ENCODE results near the gene CDKL1.

Gene CDKL1

GRCh38 chr14:50387548-50387947 is 9.1 kb downstream of the CDKL1 start:
- Histone ChIP-seq H3K4me1 (ENCODE audit: control insufficient read depth, insufficient read depth, low read length, unreplicated experiment) (no peaks in the 10 kb centered on the region), H3K36me3 (ENCODE audit: insufficient read depth, low read length) (no peaks in the 10 kb centered on the region)

GRCh38 chr14:50383618-50384225 is 13.0 kb downstream of the CDKL1 start:
- Histone ChIP-seq H3K4me1 (ENCODE audit: control insufficient read depth, insufficient read depth, low read length, unreplicated experiment) (no peaks in the 10 kb centered on the region), H3K27me3 (ENCODE audit: insufficient read depth, low read length) (no peaks in the 10 kb centered on the region), H3K27ac (ENCODE audit: low read depth, low read length) (no peak overlapping the region)

More at GRCh38 chr14:50387548-50387947, 9.1 kb downstream of the CDKL1 start:
- no peak overlapping the region for H3K4me3 ChIP-seq (ENCODE audit: low read depth, low read length)
- no peaks in the 10 kb centered on the region for H3K79me2 ChIP-seq (ENCODE audit: control insufficient read depth, insufficient read depth, low read length, unreplicated experiment)
- no peak overlapping the region for H2AFZ ChIP-seq (ENCODE audit: low read length, unreplicated experiment)
- no peak overlapping the region for H3K27ac ChIP-seq (ENCODE audit: low read depth, low read length)
- H3K27me3 ChIP-seq (ENCODE audit: insufficient read depth, low read length) = no peaks in the 10 kb centered on the region

GRCh38 chr14:50381823-50382287 is 14.8 kb downstream of the CDKL1 start:
- no peaks in the 10 kb centered on the region for H3K27me3 ChIP-seq (ENCODE audit: insufficient read depth, low read length)
- no peaks in the 10 kb centered on the region for H3K4me1 ChIP-seq (ENCODE audit: control insufficient read depth, insufficient read depth, low read length, unreplicated experiment)
- no peaks in the 10 kb centered on the region for H3K79me2 ChIP-seq (ENCODE audit: control insufficient read depth, insufficient read depth, low read length, unreplicated experiment)
- no peaks in the 10 kb centered on the region for H3K36me3 ChIP-seq (ENCODE audit: insufficient read depth, low read length)
- no peak overlapping the region for H3K4me3 ChIP-seq (ENCODE audit: low read depth, low read length)
- H3K27ac ChIP-seq (ENCODE audit: low read depth, low read length) = no peak overlapping the region
- H2AFZ ChIP-seq (ENCODE audit: low read length, unreplicated experiment) = no peak overlapping the region

More at GRCh38 chr14:50383618-50384225, 13.0 kb downstream of the CDKL1 start:
- H3K4me3 ChIP-seq (ENCODE audit: low read depth, low read length) = no peak overlapping the region
- no peak overlapping the region for H2AFZ ChIP-seq (ENCODE audit: low read length, unreplicated experiment)
- no peaks in the 10 kb centered on the region for H3K36me3 ChIP-seq (ENCODE audit: insufficient read depth, low read length)
- no peaks in the 10 kb centered on the region for H3K79me2 ChIP-seq (ENCODE audit: control insufficient read depth, insufficient read depth, low read length, unreplicated experiment)

DNA sequence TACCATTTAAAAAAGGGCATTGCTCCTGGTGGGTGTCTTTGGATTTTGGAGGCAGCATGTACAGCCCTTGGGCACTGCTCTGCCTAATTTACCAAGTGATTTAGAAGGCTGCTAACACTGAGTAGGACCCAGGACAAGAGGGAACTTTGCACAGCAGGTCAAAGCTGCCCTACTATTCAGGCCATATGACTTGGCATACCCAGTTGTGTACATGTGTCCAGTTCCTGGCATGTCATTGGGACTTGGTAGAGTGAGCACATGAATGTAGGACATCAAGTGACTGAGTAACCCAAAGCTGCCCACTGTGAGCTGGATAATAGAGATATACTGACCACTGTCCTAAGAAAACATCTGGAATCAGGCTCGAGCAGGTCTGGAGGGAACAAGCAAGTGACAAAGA is 15.7 kb downstream of the CDKL1 start:
- Histone ChIP-seq H2AFZ (ENCODE audit: low read length, unreplicated experiment) (no peak overlapping the region), H3K4me3 (ENCODE audit: low read depth, low read length) (no peak overlapping the region), H3K27ac (ENCODE audit: low read depth, low read length) (no peak overlapping the region), H3K27me3 (ENCODE audit: insufficient read depth, low read length) (no peaks in the 10 kb centered on the region), H3K79me2 (ENCODE audit: control insufficient read depth, insufficient read depth, low read length, unreplicated experiment) (no peaks in the 10 kb centered on the region), H3K36me3 (ENCODE audit: insufficient read depth, low read length) (no peaks in the 10 kb centered on the region), H3K4me1 (ENCODE audit: control insufficient read depth, insufficient read depth, low read length, unreplicated experiment) (no peaks in the 10 kb centered on the region)

- no peaks in the 10 kb centered on the region for H3K36me3 ChIP-seq (ENCODE audit: insufficient read depth, low read length)
- no peaks in the 10 kb centered on the region for H3K79me2 ChIP-seq (ENCODE audit: control insufficient read depth, insufficient read depth, low read length, unreplicated experiment)
- H2AFZ ChIP-seq (ENCODE audit: low read length, unreplicated experiment) = no peak overlapping the region
- H3K27ac ChIP-seq (ENCODE audit: low read depth, low read length) = no peak overlapping the region
- H3K4me3 ChIP-seq (ENCODE audit: low read depth, low read length) = no peak overlapping the region
- no peaks in the 10 kb centered on the region for H3K27me3 ChIP-seq (ENCODE audit: insufficient read depth, low read length)
- no peaks in the 10 kb centered on the region for H3K4me1 ChIP-seq (ENCODE audit: control insufficient read depth, insufficient read depth, low read length, unreplicated experiment)
Observed at GRCh38 chr14:50380455-50380854, 16.2 kb downstream of the CDKL1 start.

- Histone ChIP-seq H3K27me3 (ENCODE audit: insufficient read depth, low read length) (no peaks in the 10 kb centered on the region), H3K79me2 (ENCODE audit: control insufficient read depth, insufficient read depth, low read length, unreplicated experiment) (no peaks in the 10 kb centered on the region), H3K4me3 (ENCODE audit: low read depth, low read length) (no peak overlapping the region), H3K27ac (ENCODE audit: low read depth, low read length) (no peak overlapping the region), H3K4me1 (ENCODE audit: control insufficient read depth, insufficient read depth, low read length, unreplicated experiment) (no peaks in the 10 kb centered on the region), H2AFZ (ENCODE audit: low read length, unreplicated experiment) (no peak overlapping the region), H3K36me3 (ENCODE audit: insufficient read depth, low read length) (no peaks in the 10 kb centered on the region)
Observed at GRCh38 chr14:50379563-50379962, 17.1 kb downstream of the CDKL1 start.

- Histone ChIP-seq H3K27ac (ENCODE audit: low read depth, low read length) (no peak overlapping the region), H3K27me3 (ENCODE audit: insufficient read depth, low read length) (no peaks in the 10 kb centered on the region), H3K79me2 (ENCODE audit: control insufficient read depth, insufficient read depth, low read length, unreplicated experiment) (no peaks in the 10 kb centered on the region), H2AFZ (ENCODE audit: low read length, unreplicated experiment) (no peak overlapping the region), H3K4me1 (ENCODE audit: control insufficient read depth, insufficient read depth, low read length, unreplicated experiment) (no peaks in the 10 kb centered on the region), H3K4me3 (ENCODE audit: low read depth, low read length) (no peak overlapping the region), H3K36me3 (ENCODE audit: insufficient read depth, low read length) (no peaks in the 10 kb centered on the region)
Observed at GRCh38 chr14:50377550-50378085, 19.1 kb downstream of the CDKL1 start.

DNA sequence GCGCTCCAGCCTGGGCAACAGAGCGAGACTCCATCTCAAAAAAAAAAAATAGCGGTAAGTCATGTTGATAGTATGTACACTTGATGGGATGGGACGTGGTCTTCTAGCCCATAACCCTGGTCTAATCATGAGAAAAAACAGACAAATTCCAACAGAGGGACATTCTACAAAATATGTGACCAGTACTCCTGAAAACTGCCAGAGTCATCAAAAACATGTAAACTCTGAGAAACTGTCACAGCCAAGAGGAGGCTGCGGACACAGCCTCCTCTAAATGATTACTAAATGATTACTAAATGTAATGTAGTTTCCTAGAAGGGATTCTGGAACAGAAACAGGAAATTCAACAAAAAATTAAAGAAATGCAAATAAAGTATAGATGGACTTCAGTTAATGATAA is 20.9 kb downstream of the CDKL1 start:
- Histone ChIP-seq H2AFZ (ENCODE audit: low read length, unreplicated experiment) (no peak overlapping the region), H3K36me3 (ENCODE audit: insufficient read depth, low read length) (no peaks in the 10 kb centered on the region), H3K27me3 (ENCODE audit: insufficient read depth, low read length) (no peaks in the 10 kb centered on the region), H3K27ac (ENCODE audit: low read depth, low read length) (no peak overlapping the region), H3K4me1 (ENCODE audit: control insufficient read depth, insufficient read depth, low read length, unreplicated experiment) (no peaks in the 10 kb centered on the region), H3K79me2 (ENCODE audit: control insufficient read depth, insufficient read depth, low read length, unreplicated experiment) (no peaks in the 10 kb centered on the region), H3K4me3 (ENCODE audit: low read depth, low read length) (no peak overlapping the region)

- no peak overlapping the region for H2AFZ ChIP-seq (ENCODE audit: low read length, unreplicated experiment)
- H3K36me3 ChIP-seq (ENCODE audit: insufficient read depth, low read length) = no peaks in the 10 kb centered on the region
- no peaks in the 10 kb centered on the region for H3K79me2 ChIP-seq (ENCODE audit: control insufficient read depth, insufficient read depth, low read length, unreplicated experiment)
- H3K4me3 ChIP-seq (ENCODE audit: low read depth, low read length) = no peak overlapping the region
- H3K27me3 ChIP-seq (ENCODE audit: insufficient read depth, low read length) = no peaks in the 10 kb centered on the region
- no peak overlapping the region for H3K27ac ChIP-seq (ENCODE audit: low read depth, low read length)
- no peaks in the 10 kb centered on the region for H3K4me1 ChIP-seq (ENCODE audit: control insufficient read depth, insufficient read depth, low read length, unreplicated experiment)
Observed at GRCh38 chr14:50373959-50374358, 22.7 kb downstream of the CDKL1 start.

- H2AFZ ChIP-seq (ENCODE audit: low read length, unreplicated experiment) = no peak overlapping the region
- H3K27ac ChIP-seq (ENCODE audit: low read depth, low read length) = no peak overlapping the region
- H3K79me2 ChIP-seq (ENCODE audit: control insufficient read depth, insufficient read depth, low read length, unreplicated experiment) = no peaks in the 10 kb centered on the region
- no peaks in the 10 kb centered on the region for H3K36me3 ChIP-seq (ENCODE audit: insufficient read depth, low read length)
- peaks cover under 1% of the 10 kb centered on the region for H3K4me1 ChIP-seq (ENCODE audit: control insufficient read depth, insufficient read depth, low read length, unreplicated experiment)
- no peaks in the 10 kb centered on the region for H3K27me3 ChIP-seq (ENCODE audit: insufficient read depth, low read length)
- H3K4me3 ChIP-seq (ENCODE audit: low read depth, low read length) = no peak overlapping the region
Observed at GRCh38 chr14:50371546-50371945, 25.1 kb downstream of the CDKL1 start.

- H2AFZ ChIP-seq (ENCODE audit: low read length, unreplicated experiment) = no peak overlapping the region
- peaks cover 20% of the 10 kb centered on the region for H3K4me1 ChIP-seq (ENCODE audit: control insufficient read depth, insufficient read depth, low read length, unreplicated experiment)
- no peak overlapping the region for H3K4me3 ChIP-seq (ENCODE audit: low read depth, low read length)
- H3K36me3 ChIP-seq (ENCODE audit: insufficient read depth, low read length) = no peaks in the 10 kb centered on the region
- H3K27me3 ChIP-seq (ENCODE audit: insufficient read depth, low read length) = no peaks in the 10 kb centered on the region
- H3K27ac ChIP-seq (ENCODE audit: low read depth, low read length) = no peak overlapping the region
- no peaks in the 10 kb centered on the region for H3K79me2 ChIP-seq (ENCODE audit: control insufficient read depth, insufficient read depth, low read length, unreplicated experiment)
Observed at GRCh38 chr14:50366589-50366988, 30.1 kb downstream of the CDKL1 start.
